ENCODE results near the gene POLR2H. TPM values are rescaled to one million over a fixed set of nuclear protein-coding genes. Genes with fewer than 3 reads are reported as not detected.

The POLR2H gene
- total and polyA plus RNA-seq, 2 donors (not counting 1 experiment from before 2014, with no cell fraction given), result 60.4 to 106 TPM

GRCh38 chr3:184347321-184348056, 14.0 kb upstream of the POLR2H start:
- Mint-ChIP-seq H3K4me1 (no peaks in the 10 kb centered on the region), H3K27ac (no peak overlapping the region), H3K27me3 (no peaks in the 10 kb centered on the region), H3K4me3 (no peak overlapping the region), H3K9me3 (ENCODE audit: insufficient read depth) (no peaks in the 10 kb centered on the region)
- no peaks in the 10 kb centered on the region for H4K20me1 ChIP-seq (ENCODE audit: control insufficient read depth, insufficient read depth, low read length, poor library complexity, severe bottlenecking)
- DNase-seq, result no peak
- no peak overlapping the region for H3K4me3 ChIP-seq (ENCODE audit: control extremely low read depth in 1 of 5, extremely low read depth in 1 of 5, insufficient read depth in 1 of 5, low read depth in 2 of 5, low read length in 4 of 5)
- no peaks in the 10 kb centered on the region for H3K9me3 ChIP-seq (ENCODE audit: control extremely low read depth in 1 of 3, control insufficient read depth in 2 of 3, insufficient read depth in 1 of 3, low read length in 2 of 3)
- POLR2A ChIA-PET, result no interaction called here
- 91% methylated on average over 10 of the region's 12 CpGs for WGBS (ENCODE audit: insufficient coverage)
- no peaks in the 10 kb centered on the region for H3K4me1 ChIP-seq (ENCODE audit: control insufficient read depth in 2 of 2, insufficient read depth in 2 of 2, low read length in 2 of 2)
- H2AFZ ChIP-seq (ENCODE audit: insufficient read depth, low read depth, low read length, poor library complexity, severe bottlenecking), result no peak overlapping the region
- H3K27me3 ChIP-seq (replicated peaks in 1 of 4; ENCODE audit: control extremely low read depth in 1 of 4, control insufficient read depth in 3 of 4, insufficient read depth in 4 of 4, low read length in 3 of 4), result no peaks in the 10 kb centered on the region
- peaks cover 0 to 4% of the 10 kb centered on the region in 2 experiments for H3K36me3 ChIP-seq (replicated peaks in 1 of 2; ENCODE audit: control extremely low read depth in 1 of 2, control insufficient read depth in 1 of 2, extremely low read depth in 1 of 2, insufficient read depth in 2 of 2, low read length in 1 of 2)
- H3K79me2 ChIP-seq (ENCODE audit: control insufficient read depth, insufficient read depth, low read length), result no peaks in the 10 kb centered on the region
- CTCF ChIA-PET, result interaction anchor here (0.6 to 1.4 kb wide), 3 partner anchors 28 to 166 kb away, joined by 3 read pairs; no protein-coding TSS in a partner anchor
- H3K9ac ChIP-seq (ENCODE audit: low read length), result no peak overlapping the region
- intact Hi-C loops (cut with micrococcal nuclease), result no loop called here
- no peak overlapping the region for H3K4me2 ChIP-seq (replicated peaks; ENCODE audit: low read depth, low read length, poor library complexity, severe bottlenecking)
- no peak for TF ChIP-seq EZH2 (IDR thresholded peaks at IDR 0.05; ENCODE audit: borderline replicate concordance, insufficient read depth, low read depth, low read length, poor library complexity, severe bottlenecking)
- TF ChIP-seq, protein P1, sequence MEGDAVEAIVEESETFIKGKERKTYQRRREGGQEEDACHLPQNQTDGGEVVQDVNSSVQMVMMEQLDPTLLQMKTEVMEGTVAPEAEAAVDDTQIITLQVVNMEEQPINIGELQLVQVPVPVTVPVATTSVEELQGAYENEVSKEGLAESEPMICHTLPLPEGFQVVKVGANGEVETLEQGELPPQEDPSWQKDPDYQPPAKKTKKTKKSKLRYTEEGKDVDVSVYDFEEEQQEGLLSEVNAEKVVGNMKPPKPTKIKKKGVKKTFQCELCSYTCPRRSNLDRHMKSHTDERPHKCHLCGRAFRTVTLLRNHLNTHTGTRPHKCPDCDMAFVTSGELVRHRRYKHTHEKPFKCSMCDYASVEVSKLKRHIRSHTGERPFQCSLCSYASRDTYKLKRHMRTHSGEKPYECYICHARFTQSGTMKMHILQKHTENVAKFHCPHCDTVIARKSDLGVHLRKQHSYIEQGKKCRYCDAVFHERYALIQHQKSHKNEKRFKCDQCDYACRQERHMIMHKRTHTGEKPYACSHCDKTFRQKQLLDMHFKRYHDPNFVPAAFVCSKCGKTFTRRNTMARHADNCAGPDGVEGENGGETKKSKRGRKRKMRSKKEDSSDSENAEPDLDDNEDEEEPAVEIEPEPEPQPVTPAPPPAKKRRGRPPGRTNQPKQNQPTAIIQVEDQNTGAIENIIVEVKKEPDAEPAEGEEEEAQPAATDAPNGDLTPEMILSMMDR (IDR thresholded peaks at IDR 0.05), result no peak
- H3K27ac ChIP-seq (ENCODE audit: low read length in 2 of 2), result no peak overlapping the region
- ATAC-seq (ENCODE audit: low read depth), result no peak

DNA sequence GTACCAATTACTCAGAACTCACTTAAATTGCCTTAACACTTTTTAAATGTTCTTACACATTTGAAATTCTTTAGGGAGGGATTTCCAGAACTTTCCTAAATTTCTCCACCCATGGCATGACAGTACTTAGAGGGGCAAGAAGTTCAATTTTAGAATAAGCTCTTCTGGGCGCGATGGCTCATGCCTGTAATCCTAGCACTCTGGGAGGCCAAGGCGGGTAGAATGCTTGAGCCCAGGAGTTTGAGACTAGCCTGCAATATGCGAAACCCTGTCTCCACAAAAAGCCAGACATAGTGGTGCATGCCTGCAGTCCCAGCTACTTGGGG, 13.5 kb upstream of the POLR2H start:
- intact Hi-C loops (cut with micrococcal nuclease), result no loop called here
- no peak overlapping the region for H3K4me3 Mint-ChIP-seq
- DNase-seq (no peak), ATAC-seq (ENCODE audit: low read depth) (no peak)
- ChIA-PET CTCF (interaction anchor here (0.6 to 1.4 kb wide), 3 partner anchors 27 to 165 kb away, joined by 3 read pairs; no protein-coding TSS in a partner anchor), POLR2A (no interaction called here)
- H2AFZ ChIP-seq (ENCODE audit: insufficient read depth, low read depth, low read length, poor library complexity, severe bottlenecking), result no peak overlapping the region
- no peak overlapping the region for H3K4me2 ChIP-seq (replicated peaks; ENCODE audit: low read depth, low read length, poor library complexity, severe bottlenecking)
- no peaks in the 10 kb centered on the region for H3K9me3 Mint-ChIP-seq (ENCODE audit: insufficient read depth)
- H3K4me1 ChIP-seq (ENCODE audit: control insufficient read depth in 2 of 2, insufficient read depth in 2 of 2, low read length in 2 of 2), result no peaks in the 10 kb centered on the region
- TF ChIP-seq, protein P1 (IDR thresholded peaks at IDR 0.05), result no peak
- no peak for TF ChIP-seq EZH2 (IDR thresholded peaks at IDR 0.05; ENCODE audit: borderline replicate concordance, insufficient read depth, low read depth, low read length, poor library complexity, severe bottlenecking)
- no peaks in the 10 kb centered on the region for H3K27me3 ChIP-seq (replicated peaks in 1 of 4; ENCODE audit: control extremely low read depth in 1 of 4, control insufficient read depth in 3 of 4, insufficient read depth in 4 of 4, low read length in 3 of 4)
- H4K20me1 ChIP-seq (ENCODE audit: control insufficient read depth, insufficient read depth, low read length, poor library complexity, severe bottlenecking), result no peaks in the 10 kb centered on the region
- H3K27me3 Mint-ChIP-seq, result no peaks in the 10 kb centered on the region
- no peak overlapping the region for H3K27ac Mint-ChIP-seq
- no peaks in the 10 kb centered on the region for H3K79me2 ChIP-seq (ENCODE audit: control insufficient read depth, insufficient read depth, low read length)
- H3K9ac ChIP-seq (ENCODE audit: low read length), result no peak overlapping the region
- no peak overlapping the region for H3K27ac ChIP-seq (ENCODE audit: low read length in 2 of 2)
- no peaks in the 10 kb centered on the region for H3K9me3 ChIP-seq (ENCODE audit: control extremely low read depth in 1 of 3, control insufficient read depth in 2 of 3, insufficient read depth in 1 of 3, low read length in 2 of 3)
- no peak overlapping the region for H3K4me3 ChIP-seq (ENCODE audit: control extremely low read depth in 1 of 5, extremely low read depth in 1 of 5, insufficient read depth in 1 of 5, low read depth in 2 of 5, low read length in 4 of 5)
- no peaks in the 10 kb centered on the region for H3K4me1 Mint-ChIP-seq
- H3K36me3 ChIP-seq (replicated peaks in 1 of 2; ENCODE audit: control extremely low read depth in 1 of 2, control insufficient read depth in 1 of 2, extremely low read depth in 1 of 2, insufficient read depth in 2 of 2, low read length in 1 of 2), result peaks cover 0 to 4% of the 10 kb centered on the region in 2 experiments
- 95% methylated on average over 4 of the region's 4 CpGs for WGBS (ENCODE audit: insufficient coverage)
